Subcutaneous abdominal adipose tissue (tissue), 5 donors: ENCODE measurements around the gene UBTD2.

ENCODE experiments used
- H3K27ac ChIP-seq: one replicate; pipeline ENCODE4 v1.7.0; 2013; ENCODE audit warnings: low read depth, mild to moderate bottlenecking, inconsistent platforms, low read length, moderate library complexity
- H3K27me3 ChIP-seq, 5 donors: one replicate each; pipeline ENCODE4 v1.7.0; 2013; ENCODE audit warnings: low read length in 5 of 5, inconsistent platforms in 1 of 5; ENCODE audit not compliant: control insufficient read depth in 5 of 5, insufficient read depth in 4 of 5
- H3K36me3 ChIP-seq, 5 donors: one replicate each; pipeline ENCODE4 v1.7.0; 2013; ENCODE audit warnings: low read length in 5 of 5; ENCODE audit not compliant: control insufficient read depth in 5 of 5, insufficient read depth in 5 of 5
- H3K4me1 ChIP-seq, 5 donors: one replicate each; pipeline ENCODE4 v1.7.0; 2013; ENCODE audit warnings: low read length in 5 of 5, mild to moderate bottlenecking in 3 of 5, moderate library complexity in 1 of 5; ENCODE audit not compliant: control insufficient read depth in 5 of 5, insufficient read depth in 5 of 5
- H3K4me3 ChIP-seq, 5 donors: one replicate each; pipeline ENCODE4 v1.7.0; 2013; ENCODE audit warnings: low read length in 5 of 5, low read depth in 1 of 5
- H3K9ac ChIP-seq, 5 donors: one replicate each; pipeline ENCODE4 v1.7.0; 2013; ENCODE audit warnings: low read length in 5 of 5, mild to moderate bottlenecking in 4 of 5, moderate library complexity in 3 of 5
- H3K9me3 ChIP-seq, 5 donors: one replicate each; pipeline ENCODE4 v1.7.0; 2013; ENCODE audit warnings: low read length in 5 of 5; ENCODE audit not compliant: control insufficient read depth in 5 of 5
- donor health status: healthy.
- donor health status: healthy.
- donor health status: healthy.
- donor health status: healthy.
- donor health status: healthy.

The UBTD2 gene

GRCh38 chr5:172311605-172312004 is 28.0 kb upstream of the UBTD2 start:
- no peaks in the 10 kb centered on the region for H3K9me3 ChIP-seq
- H3K36me3 ChIP-seq = no peaks in the 10 kb centered on the region
- no peaks in the 10 kb centered on the region for H3K27me3 ChIP-seq
- H3K27ac ChIP-seq = no peak overlapping the region
- H3K4me3 ChIP-seq = no peak overlapping the region
- no peaks in the 10 kb centered on the region for H3K4me1 ChIP-seq
- no peak overlapping the region for H3K9ac ChIP-seq

GRCh38 chr5:172311026-172311425 is 27.5 kb upstream of the UBTD2 start:
- Histone ChIP-seq H3K9me3 (no peaks in the 10 kb centered on the region), H3K9ac (no peak overlapping the region), H3K36me3 (no peaks in the 10 kb centered on the region), H3K27me3 (no peaks in the 10 kb centered on the region), H3K4me1 (no peaks in the 10 kb centered on the region), H3K27ac (no peak overlapping the region), H3K4me3 (no peak overlapping the region)

- Histone ChIP-seq H3K9ac (no peak overlapping the region), H3K27ac (no peak overlapping the region)
These were observed 21.8 kb upstream of the UBTD2 start for GRCh38 chr5:172305380-172305779.

GRCh38 chr5:172303572-172304335 is 20.2 kb upstream of the UBTD2 start:
- Histone ChIP-seq H3K9ac (no peak overlapping the region), H3K36me3 (no peaks in the 10 kb centered on the region), H3K4me3 (no peak overlapping the region), H3K4me1 (no peaks in the 10 kb centered on the region), H3K27ac (no peak overlapping the region), H3K9me3 (peaks cover 0 to 9% (median 6%) of the 10 kb centered on the region in 5 donors), H3K27me3 (no peaks in the 10 kb centered on the region)

More at GRCh38 chr5:172305380-172305779, 21.8 kb upstream of the UBTD2 start:
- Histone ChIP-seq H3K27me3 (no peaks in the 10 kb centered on the region), H3K4me1 (no peaks in the 10 kb centered on the region), H3K4me3 (no peak overlapping the region), H3K9me3 (peaks cover 0 to 9% (median 6%) of the 10 kb centered on the region in 5 donors), H3K36me3 (no peaks in the 10 kb centered on the region)

GRCh38 chr5:172303162-172303561 is 19.6 kb upstream of the UBTD2 start:
- Histone ChIP-seq H3K4me1 (no peaks in the 10 kb centered on the region), H3K27ac (no peak overlapping the region), H3K27me3 (no peaks in the 10 kb centered on the region), H3K9me3 (peaks cover 0 to 9% (median 6%) of the 10 kb centered on the region in 5 donors), H3K9ac (no peak overlapping the region), H3K36me3 (no peaks in the 10 kb centered on the region), H3K4me3 (no peak overlapping the region)

GRCh38 chr5:172302047-172302710 is 18.6 kb upstream of the UBTD2 start:
- H3K9me3 ChIP-seq = peaks cover 0 to 9% (median 6%) of the 10 kb centered on the region in 5 donors
- no peaks in the 10 kb centered on the region for H3K4me1 ChIP-seq
- no peaks in the 10 kb centered on the region for H3K27me3 ChIP-seq
- H3K4me3 ChIP-seq = no peak overlapping the region
- H3K36me3 ChIP-seq = no peaks in the 10 kb centered on the region
- H3K27ac ChIP-seq = no peak overlapping the region
- no peak overlapping the region for H3K9ac ChIP-seq

- H3K4me3 ChIP-seq = no peak overlapping the region
- no peaks in the 10 kb centered on the region for H3K27me3 ChIP-seq
- H3K27ac ChIP-seq = no peak overlapping the region
- no peaks in the 10 kb centered on the region for H3K36me3 ChIP-seq
- H3K4me1 ChIP-seq = no peaks in the 10 kb centered on the region
- no peak overlapping the region for H3K9ac ChIP-seq
- H3K9me3 ChIP-seq = peaks cover 0 to under 1% (median under 1%) of the 10 kb centered on the region in 5 donors
These were observed 16.4 kb upstream of the UBTD2 start for GRCh38 chr5:172299916-172300439.

GRCh38 chr5:172294831-172295230 is 11.3 kb upstream of the UBTD2 start:
- no peak overlapping the region for H3K27ac ChIP-seq
- no peak overlapping the region for H3K4me3 ChIP-seq
- H3K4me1 ChIP-seq = peaks cover 0 to 6% (median 4%) of the 10 kb centered on the region in 5 donors
- no peak overlapping the region for H3K9ac ChIP-seq
- H3K36me3 ChIP-seq = no peaks in the 10 kb centered on the region
- no peaks in the 10 kb centered on the region for H3K27me3 ChIP-seq
- no peaks in the 10 kb centered on the region for H3K9me3 ChIP-seq

- Histone ChIP-seq H3K9me3 (no peaks in the 10 kb centered on the region), H3K4me3 (no peak overlapping the region), H3K27ac (no peak overlapping the region), H3K9ac (no peak overlapping the region), H3K4me1 (peaks cover 0 to 6% (median 4%) of the 10 kb centered on the region in 5 donors), H3K36me3 (no peaks in the 10 kb centered on the region), H3K27me3 (no peaks in the 10 kb centered on the region)
These were observed 10.3 kb upstream of the UBTD2 start for GRCh38 chr5:172293745-172294342.
